ENCODE results near the gene ACOT11.

ACOT11 gene

DNA sequence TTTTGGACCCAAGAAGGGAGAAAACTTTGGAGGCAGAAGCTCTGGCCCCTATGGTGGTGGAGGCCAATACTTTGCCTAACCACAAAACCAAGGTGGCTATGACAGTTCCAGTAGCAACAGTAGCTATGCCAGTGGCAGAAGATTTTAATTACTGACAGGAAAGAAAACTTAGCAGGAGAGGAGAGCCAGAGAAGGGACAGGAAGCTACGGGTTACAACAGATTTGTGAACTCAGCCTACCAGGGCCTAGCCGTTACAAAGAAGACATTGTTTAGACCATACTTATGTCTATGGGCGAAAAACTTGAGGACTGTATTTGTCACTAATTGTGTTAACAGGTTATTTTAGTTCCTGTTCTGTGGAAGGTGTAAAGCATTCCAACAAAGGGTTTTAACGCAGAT lies 10.4 kb upstream of the ACOT11 start:
- DNase-seq (ENCODE audit: low spot score): no peak

DNA sequence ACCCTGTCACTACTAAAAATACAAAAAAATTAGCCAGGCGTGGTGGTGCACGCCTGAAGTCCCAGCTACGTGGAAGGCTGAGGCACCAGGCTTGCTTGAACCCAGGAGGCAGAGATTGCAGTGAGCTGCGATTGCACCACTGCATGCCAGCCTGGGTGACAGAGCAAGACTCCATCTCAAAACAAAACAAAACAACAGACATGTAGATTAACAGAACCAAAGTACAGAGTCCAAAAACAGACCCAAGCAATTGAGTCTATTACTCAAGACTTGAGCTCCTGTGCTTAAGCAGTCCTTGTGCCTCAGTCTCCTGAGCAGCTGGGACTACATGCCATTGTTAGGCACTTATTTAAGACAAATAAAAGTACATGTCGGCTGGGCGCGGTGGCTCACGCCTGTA lies 9.5 kb upstream of the ACOT11 start:
- no peak for DNase-seq (ENCODE audit: low spot score)

DNA sequence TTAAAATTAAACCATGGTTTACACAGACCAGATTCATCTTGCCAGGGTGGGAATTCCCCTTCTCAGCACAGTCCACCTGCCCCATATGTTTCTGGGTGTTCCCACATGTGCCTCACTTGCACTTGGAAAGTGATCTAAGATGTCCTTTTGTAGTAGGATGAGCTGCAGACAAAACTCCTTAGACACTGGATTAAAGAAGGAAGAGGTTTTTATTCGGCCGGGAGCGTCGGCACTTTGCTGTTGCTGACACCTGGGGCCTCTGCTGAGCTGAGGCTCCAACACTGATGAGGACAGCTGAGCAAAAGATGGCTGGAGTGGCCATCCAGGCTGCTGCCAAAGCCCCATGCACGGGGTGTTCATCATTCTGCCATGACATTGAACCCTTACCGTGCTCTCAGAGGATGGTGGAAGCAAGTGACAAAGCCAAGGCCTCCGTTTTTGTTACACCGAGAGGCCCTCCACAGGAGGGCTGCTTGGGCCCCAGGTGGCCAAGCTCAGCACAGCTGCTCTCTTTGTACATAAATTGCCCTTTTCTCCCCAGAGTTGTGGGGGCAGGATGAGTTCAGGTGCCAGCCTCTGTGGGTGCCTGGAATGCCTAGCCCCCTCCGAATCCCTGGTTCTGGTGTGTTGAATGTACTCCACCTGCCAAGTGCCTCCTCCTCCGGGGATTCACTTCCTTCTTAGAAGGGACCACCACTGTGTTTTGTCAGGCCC lies 7.3 kb upstream of the ACOT11 start:
- no peak for DNase-seq (ENCODE audit: low spot score)

DNA sequence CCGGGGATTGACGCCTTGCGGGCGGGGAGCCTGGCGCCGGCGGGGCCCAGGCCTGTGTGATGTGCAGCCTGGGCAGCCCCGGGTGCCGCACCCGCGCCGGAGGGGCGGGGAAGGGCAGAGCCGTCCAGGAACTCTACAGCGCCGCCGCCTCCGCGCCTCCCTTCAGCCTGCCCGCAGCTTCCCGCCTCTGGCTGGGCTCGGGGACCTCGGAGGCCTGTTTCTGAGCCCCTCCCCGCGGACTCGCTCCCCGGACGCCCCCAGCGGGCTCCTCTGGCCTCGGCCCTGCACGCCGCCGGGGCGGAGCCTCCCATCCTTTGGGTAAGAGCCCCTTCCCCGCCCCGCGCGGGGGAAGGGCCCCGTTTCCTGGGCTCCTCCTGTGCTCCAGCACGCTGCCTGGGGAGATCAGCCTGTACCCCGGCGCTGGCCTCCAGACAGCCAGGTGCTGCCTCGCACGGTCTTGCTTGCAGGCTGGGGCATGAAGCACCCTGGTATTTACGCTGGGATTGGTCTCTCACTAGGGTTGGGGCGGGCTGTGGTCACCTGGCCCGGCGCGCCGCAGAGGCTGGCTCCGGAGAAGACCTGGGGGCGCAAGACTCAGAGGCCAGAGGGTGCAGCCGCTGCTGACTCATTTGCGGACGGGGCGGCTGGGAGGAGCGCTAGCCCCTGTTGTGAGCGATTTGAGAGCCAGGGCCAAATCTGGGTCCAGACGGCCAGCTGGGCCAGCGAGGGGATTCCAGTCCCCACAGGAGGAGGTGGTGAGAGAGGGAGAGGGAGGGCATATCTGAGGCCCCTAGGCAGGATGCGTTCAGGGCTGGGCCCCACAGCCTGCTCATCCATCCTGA lies 5.7 kb upstream of the ACOT11 start:
- peak; percentile 39 for DNase-seq (ENCODE audit: low spot score)

DNA sequence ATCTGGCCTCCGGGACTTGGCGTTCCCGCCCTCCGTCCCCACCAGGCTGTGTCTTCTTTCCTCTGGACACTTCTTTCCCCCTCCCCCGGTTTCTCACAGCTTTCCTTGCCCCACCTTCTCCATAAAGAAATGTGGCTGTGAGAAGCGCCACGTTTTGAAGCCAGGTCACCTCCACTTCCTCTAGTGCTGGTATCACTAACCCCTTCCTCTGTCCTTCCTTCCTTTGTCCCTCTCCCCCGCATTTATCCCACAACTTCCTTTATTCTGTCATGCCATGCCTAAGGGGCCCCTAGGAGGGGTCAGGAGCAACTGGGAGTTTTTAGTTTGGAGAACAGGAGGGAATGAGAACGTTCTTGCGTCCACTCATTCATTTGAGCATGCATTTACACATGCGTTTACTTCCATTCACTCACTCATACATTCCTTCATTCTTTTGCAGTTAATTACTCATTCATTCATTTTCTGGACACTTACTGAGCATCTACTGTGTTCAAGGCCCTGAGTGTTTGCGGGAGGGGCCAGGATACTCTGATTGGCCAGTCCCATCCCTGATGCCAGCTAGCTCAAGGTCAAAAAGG lies 5.0 kb upstream of the ACOT11 start:
- DNase-seq (ENCODE audit: low spot score): no peak

DNA sequence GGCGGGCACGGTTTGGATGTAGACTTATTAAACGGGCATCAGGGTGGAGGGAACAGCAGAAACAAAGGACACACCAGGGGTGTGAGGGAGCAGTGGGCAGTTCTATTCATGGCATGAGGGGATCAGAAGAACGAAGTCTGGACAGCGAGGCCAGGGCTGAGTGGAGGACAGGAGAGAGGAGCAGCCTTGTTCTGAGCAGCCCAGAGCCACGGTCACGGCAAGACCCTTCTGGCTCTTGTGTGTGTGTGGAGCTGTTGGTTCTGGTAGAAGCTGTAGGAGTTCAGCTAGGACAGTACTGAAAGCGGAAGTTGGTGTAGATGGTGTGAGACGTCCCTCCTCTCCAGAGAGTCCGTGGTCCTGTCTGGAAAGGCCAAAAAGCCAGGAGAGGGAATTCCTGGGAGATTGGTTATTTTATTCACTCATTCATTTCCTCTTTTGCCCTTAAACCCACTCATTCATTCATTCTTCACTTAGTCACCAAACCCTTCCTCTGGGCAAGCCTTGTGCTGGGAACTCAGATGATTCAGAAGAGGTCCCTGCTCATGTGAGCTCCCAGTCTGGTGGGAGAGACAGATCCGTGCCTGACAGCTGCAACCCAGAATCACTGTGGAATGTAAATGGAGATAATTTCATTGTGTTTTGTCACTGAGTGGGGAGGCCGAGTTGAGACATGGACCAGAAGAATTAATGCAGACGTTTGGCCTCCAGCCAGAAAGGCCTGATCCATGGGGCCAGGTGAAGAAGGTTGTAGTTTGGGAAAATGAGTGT lies 4.1 kb upstream of the ACOT11 start:
- no peak for DNase-seq (ENCODE audit: low spot score)

DNA sequence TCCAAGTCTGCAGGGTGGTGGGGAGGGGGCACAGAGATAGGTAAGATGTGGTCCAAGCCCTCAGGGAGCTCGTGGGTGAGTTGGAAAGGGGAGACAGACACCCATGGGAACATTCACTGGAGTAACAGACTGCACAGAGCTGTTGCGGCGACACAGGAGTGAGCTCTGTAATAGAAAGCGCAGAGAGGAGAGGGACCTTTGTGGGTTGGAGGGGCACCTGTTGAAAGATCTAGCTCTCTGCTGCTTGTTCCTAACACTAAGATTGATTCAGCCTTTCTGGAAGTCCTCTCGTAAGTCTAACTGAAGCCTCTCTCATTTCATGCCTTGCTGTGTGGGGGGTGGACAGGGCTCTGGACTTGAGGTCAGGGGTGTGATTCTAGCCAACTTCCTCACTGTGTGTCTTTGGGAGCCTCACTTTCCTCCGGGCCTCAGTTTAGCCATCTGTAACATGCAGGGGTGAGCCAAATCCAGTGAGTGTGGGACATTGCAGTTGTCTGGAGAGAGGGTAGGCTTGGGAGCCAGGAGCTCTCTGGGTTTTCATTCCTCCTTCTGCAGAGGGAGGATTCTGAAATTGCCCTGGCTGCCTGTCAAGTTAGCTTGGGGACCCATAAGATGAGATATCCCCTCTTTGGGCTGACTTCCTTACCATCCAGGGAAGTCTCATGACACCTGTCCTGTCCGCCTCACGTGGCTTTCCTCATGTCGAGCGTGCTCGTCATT lies 2.0 kb upstream of the ACOT11 start:
- DNase-seq (ENCODE audit: low spot score): no peak

DNA sequence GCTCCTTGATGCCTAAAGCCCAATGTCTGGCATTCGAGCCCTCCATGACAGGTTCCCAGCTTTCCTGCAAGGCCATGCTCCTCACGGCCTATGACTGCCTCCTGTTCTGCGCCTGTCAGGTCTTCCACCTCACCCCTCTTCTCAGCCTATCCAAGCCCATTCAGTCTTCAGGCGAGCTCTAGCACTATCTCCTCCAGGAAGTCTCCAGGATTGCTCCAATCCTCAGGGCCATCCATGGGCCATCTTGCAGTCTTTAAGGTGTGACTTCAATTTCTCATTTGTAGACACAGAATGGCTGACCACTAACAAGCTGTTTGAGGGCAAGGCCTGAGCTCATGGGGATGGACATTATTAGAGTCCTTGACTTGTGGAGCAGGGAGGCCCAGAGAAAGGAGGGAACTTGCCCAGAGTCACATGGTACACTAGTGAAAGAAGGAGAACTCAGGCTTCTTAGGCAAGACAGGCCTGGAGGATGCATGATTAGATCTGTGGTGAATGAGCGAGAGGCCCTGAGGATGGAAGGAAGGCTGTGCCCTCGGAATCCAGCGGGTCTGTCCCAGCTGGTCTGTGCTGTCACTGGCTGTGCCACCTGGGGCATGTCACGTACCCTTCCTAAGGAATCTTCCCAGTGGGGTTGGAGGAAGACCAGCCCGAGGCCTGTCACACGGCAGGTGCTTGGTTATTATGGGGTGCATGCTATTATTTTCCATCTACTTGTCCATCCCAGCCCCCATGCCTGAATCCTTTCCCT lies 1.2 kb upstream of the ACOT11 start:
- DNase-seq (ENCODE audit: low spot score): no peak

DNA sequence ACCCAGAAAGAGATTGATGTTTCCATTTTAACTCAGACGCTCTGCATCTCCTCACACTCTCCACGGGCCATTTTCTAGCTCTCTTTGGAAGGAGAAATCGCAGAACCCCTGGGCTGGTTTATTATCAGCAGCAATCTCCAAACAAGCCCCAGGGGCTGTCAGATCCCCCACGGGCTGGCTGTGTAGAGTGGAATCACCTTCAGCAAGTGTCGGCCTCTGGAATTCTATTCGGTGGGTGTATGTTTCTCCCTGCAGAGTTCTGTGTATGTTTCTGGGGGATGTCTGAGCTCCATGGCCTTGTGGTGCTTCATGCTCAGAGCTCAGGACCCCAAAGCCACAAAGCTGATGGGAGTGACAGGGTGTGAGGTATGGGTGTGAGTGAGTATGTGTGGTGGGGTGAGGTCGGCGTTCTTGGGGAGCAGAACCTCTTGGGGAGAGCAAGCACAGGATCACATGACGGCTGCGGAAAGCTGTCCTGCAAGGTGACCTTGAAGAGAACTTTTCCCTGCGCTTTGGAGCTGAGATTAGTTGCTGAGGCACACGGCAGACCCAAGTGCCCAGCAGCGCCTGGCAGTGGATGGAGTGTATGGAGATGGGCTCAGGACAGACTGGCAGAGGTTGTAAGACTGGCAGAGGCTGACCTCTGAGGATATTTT lies 489 bp downstream of the ACOT11 start:
- DNase-seq (ENCODE audit: low spot score): no peak

DNA sequence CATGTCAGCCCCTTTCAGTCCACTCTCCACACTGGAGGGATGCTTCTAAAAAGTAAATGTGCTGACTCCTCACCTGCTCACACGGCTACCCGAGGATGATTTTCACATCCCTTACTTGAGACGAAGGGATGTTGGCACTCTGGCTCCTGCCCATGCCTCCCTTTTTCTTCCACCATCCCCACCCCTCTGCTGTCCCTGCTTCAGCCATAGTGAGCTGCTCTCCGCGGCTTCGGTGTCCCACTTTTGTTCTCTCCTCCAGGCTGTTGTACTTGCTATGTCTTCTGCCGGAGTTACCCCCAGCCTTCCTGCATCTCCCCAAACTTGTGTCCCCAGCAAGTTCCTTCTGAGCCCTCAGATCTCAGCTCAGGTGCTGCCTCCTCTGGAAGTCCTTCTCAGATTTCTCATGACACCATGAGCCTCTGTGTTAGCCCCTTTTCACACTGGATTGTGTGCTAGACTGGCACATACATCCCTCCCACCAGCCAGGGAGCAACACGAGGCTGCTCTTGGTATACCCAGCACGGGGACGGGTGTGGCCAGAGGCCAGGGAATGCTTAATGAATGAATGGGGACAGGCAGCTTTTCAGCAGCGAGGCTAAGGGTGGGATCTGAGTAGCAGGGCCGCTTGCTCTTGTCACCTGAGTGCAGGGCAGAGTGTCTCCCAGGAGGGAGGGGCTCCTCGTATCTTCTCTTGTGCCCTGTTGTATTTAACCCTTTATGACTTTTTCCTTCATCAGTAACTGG lies 1.3 kb downstream of the ACOT11 start:
- no peak for DNase-seq (ENCODE audit: low spot score)

DNA sequence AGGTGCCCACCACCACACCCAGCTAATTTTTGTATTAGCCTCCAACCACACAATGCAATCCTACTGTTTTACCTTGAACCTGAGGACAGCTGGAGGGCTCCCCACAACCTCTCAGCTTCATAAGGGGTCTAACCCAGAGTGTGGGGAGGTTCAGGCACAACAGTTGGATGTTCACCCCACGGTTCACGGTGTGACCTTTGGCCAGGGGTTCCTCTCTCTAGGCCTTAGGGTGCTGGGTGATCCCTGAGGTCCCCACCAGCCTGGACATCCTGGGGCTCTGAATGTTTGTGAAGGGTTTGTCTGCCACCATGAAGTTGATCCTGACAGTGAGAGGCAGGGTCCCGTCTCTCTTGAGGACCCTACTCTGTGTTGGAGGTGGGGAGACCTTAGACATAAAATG lies 3.9 kb downstream of the ACOT11 start:
- no peak for DNase-seq (ENCODE audit: low spot score)

DNA sequence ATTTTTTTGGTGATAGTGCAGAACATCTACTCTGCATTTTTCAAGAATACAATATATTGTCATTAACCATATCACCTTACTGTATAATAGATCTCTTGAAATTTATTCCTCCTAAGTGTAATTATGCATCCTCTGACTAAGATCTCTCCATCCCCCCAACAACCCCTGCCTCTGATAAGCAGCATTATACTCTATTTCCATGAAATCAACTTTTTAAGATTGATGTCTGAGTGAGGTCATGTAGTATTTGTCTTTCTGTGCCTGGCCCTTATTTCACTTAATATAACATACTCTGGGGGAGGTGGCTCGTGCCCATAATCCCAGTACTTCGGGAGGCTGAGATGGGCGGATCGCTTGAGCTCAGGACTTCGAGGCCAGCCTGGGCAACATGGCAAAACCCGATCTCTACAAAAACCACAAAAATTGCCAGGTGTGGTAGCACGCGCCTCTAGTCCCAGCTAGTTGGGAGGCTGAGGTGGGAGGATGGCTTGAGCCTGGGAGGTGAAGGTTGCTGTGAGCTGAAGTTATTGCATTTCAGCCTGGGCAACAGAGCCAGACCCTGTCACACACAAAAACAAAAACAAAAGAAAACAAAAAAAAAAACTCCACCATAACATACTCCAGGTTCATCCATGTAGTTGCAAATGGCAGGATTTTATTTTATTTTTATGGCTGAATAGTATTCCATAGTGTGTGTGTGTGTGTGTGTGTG lies 5.7 kb downstream of the ACOT11 start:
- no peak for DNase-seq (ENCODE audit: low spot score)

DNA sequence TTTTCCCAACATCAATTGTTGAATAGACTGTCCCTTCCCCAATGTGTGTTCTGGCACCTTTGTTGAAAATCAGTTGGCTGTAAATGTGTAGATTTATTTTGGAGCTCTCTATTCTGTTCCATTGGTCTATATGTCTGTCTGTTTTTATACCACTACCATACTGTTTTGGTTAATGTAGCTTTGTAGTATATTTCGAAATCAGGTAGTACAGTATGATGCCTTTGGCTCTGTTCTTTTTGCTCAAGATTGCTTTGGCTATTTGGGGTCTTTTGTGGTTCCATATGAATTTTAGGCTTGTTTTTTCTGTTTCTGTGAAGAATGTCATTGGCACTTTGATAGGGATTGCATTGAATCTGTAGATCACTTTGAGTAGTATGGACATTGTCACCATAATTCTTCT lies 8.1 kb downstream of the ACOT11 start:
- DNase-seq (ENCODE audit: low spot score): no peak

DNA sequence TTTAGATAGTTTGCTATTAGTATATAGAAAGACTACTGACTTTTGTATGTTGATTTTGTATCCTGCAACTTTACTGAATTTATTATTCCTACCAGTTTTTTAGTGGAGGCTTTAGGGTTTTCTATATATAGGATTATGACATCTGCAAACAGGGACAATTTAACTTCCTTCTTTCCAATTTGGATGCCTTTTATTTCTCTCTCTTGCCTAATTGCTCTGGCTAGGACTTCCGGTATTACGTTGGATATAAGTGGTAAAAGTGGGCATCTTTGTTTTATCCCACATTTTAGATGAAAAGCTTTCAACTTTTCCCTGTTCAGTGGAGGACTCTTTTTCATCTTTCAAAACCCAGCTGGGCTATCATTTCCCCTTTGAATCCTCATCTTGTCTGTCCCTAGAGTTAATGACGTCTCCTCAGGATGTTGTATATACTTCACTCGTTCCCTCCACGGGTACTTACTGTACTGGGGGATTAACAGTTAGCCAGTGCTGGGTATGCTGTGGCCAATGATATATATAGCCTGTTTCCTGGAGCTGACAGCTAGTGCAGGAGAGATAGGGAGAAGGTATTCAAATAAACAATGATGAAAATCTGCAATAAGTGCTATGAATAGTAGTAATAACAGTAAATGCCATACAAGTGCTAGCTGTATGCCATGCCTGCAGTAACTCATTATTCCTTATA lies 9.8 kb downstream of the ACOT11 start:
- DNase-seq (ENCODE audit: low spot score): no peak

DNA sequence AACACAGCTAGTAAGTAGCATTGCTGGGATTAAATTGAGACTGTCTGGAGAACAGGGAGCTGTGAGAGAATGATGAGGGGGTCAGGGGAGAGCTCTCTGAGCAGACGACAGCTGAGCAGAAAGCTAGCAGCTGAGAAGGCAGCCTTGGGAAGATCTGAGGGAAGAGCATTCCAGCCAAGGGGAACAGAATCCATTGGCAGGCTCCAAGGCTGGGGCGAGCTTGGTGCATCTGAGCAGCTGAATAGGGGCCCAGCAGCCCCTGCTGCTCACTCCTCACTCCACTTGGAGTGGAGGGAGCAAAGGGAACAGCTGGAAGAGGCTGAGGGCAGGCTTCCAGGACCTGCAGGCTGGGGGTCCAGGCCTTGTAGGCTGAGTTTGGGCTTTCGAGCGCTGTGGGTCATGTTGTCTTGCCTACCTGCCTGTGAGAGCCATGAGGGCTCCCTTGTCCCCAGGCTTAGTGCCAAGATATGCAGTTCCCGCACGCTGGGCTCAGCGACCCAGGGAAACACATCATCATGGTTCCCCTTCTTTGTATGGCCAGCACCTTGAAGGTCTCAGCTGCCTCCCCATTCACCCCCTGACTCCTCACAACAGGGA lies 10.5 kb downstream of the ACOT11 start:
- no peak for DNase-seq (ENCODE audit: low spot score)

DNA sequence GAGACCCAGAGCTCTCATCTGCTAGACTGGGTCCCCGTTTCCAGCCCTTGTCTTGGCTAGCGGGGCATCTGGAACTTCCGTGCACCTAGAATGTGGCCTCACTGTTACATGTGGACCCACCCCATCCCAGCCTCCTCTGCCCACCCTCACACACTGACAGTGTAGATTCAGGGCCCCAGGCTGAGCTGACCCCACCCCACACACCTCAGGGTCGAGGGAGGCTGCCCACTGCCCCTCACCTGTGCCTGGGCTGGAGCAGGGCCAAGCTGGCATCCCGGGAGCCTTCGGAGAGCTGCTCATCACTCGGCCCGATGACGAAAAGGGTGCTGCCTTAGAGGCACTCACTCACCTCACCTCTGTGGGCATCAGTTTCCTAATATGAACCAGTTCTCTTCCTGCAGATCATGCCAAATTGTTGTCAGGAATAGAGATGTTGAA lies 11.1 kb downstream of the ACOT11 start:
- no peak for DNase-seq (ENCODE audit: low spot score)

DNA sequence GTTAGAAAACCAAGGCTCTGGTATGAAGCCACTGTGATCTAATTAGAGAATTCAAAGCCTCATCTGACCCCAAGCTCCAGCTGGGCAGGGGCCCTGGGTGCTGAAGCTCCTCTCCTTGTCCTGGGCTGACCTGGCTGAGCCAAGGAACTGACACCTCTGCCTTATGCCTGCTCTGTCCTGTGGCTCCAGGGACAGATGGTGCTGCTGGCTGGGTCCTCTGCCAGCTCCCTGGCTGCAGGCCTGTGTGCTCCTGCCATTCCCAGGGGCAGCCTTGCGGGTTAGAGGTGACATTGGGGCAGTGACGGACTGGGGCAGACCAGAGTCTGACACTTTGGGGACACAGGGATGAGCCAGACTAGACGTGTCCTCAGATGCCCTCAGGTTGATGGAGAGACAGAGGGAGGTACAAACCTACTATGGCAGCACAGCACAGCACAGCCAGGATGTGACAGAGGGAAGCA lies 11.8 kb downstream of the ACOT11 start:
- no peak for DNase-seq (ENCODE audit: low spot score)
